ENCODE measurements around the gene ATG2B.

Gene ATG2B

DNA sequence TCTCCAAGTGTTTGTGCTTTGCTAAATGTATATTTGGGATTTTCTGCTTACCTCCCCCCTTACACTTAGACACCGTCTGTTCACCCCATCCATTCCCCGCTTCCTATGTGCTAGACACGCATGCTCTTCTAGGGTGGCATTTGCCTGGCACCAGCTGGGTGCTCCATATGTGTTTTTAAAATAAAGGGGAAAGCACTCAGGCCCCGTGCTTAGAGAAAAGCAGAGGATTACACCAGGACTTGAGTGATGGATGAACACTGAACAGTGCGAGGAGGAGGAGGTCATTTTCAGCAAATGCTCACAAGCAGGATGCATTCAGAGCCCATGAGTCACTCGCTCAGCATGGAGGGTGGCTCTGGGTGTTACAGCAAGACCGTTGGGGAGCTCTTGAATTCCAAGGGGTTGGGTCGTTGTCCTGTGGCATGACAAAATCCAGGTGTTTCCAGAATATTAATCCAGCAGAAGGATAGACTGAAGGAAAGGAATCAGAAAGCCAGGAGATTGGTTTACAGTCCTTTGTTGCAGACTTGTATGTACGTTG is 110.1 kb downstream of the ATG2B start:
- H4K5ac ChIP-seq (ENCODE audit: low read length): no peak overlapping the region
- no peaks in the 10 kb centered on the region for H3K79me1 ChIP-seq (ENCODE audit: low read length)
- H3K27me3 ChIP-seq (ENCODE audit: insufficient read depth, low read length, poor library complexity): no peaks in the 10 kb centered on the region
- no peak overlapping the region for H3K9ac ChIP-seq (ENCODE audit: low read length)
- no CpG with 5 or more reads among the region's 9 CpGs for WGBS (ENCODE audit: extremely low coverage, insufficient coverage, low lambda C conversion rate)
- H4K8ac ChIP-seq (ENCODE audit: low read depth, low read length): no peak overlapping the region
- no peak overlapping the region for H3K4me2 ChIP-seq (ENCODE audit: low read length)
- H3K79me2 ChIP-seq (ENCODE audit: control insufficient read depth, insufficient read depth, low read length): no peaks in the 10 kb centered on the region
- no peak overlapping the region for H3K4ac ChIP-seq (ENCODE audit: low read depth, low read length)
- no peak overlapping the region for H3K27ac ChIP-seq (ENCODE audit: low read depth, low read length)
- no peak overlapping the region for H3K18ac ChIP-seq (ENCODE audit: low read length)
- no peak overlapping the region for H2AK5ac ChIP-seq (ENCODE audit: low read length)
- no peak overlapping the region for H2BK120ac ChIP-seq (ENCODE audit: low read depth, low read length)
- DNase-seq: peak; percentile 90
- H3K56ac ChIP-seq (ENCODE audit: low read length): no peak overlapping the region
- H3K4me3 ChIP-seq (ENCODE audit: low read length): no peak overlapping the region
- no peak overlapping the region for H3K23ac ChIP-seq (ENCODE audit: low read length)
- H2BK5ac ChIP-seq (ENCODE audit: low read length): no peak overlapping the region
- no peaks in the 10 kb centered on the region for H3K36me3 ChIP-seq (ENCODE audit: control insufficient read depth, insufficient read depth, low read length)
- no peak overlapping the region for H2BK15ac ChIP-seq (replicated peaks; ENCODE audit: low read depth)
- peaks cover 2% of the 10 kb centered on the region for H3K4me1 ChIP-seq (ENCODE audit: control insufficient read depth, low read depth, low read length)

DNA sequence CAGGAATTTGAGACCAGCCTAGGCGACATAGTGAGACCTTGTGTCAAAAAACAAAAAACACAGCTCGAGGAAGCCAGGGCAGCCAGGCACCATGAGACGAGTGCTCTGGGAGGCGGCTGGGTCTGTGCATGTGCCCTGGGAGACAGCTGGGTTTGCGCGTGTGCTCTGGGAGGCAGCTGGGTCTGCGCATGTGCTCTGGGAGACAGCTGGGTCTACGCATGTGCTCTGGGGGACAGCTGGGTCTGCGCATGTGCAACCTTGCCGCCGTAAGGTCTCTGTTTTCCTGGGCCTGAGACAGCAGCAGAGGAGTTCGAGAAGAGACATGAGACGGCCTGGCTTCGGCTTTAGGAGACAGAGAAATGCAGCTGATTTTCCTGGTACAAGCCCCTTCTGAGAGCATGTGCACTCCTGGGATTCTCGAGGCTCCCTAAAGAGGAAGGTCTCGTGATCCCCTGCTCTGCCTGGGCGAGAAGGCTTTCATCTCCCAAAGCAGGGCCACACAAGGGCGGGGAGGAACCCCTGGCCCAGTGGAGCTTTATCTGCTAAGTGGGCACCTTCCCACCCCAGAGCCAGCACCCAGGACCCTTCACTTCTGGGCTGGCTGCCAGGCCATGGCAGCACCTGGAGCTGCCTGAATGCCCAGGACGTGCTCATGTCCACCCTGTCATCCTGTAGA is 110.7 kb downstream of the ATG2B start:
- Histone ChIP-seq H2BK15ac (replicated peaks; ENCODE audit: low read depth) (no peak overlapping the region), H3K27ac (ENCODE audit: low read depth, low read length) (no peak overlapping the region), H3K79me1 (ENCODE audit: low read length) (no peaks in the 10 kb centered on the region), H4K5ac (ENCODE audit: low read length) (no peak overlapping the region), H3K36me3 (ENCODE audit: control insufficient read depth, insufficient read depth, low read length) (no peaks in the 10 kb centered on the region), H4K8ac (ENCODE audit: low read depth, low read length) (no peak overlapping the region), H3K9ac (ENCODE audit: low read length) (no peak overlapping the region), H2BK120ac (ENCODE audit: low read depth, low read length) (no peak overlapping the region), H3K23ac (ENCODE audit: low read length) (no peak overlapping the region), H3K4ac (ENCODE audit: low read depth, low read length) (no peak overlapping the region), H2AK5ac (ENCODE audit: low read length) (no peak overlapping the region), H3K79me2 (ENCODE audit: control insufficient read depth, insufficient read depth, low read length) (no peaks in the 10 kb centered on the region), H3K56ac (ENCODE audit: low read length) (no peak overlapping the region), H3K4me2 (ENCODE audit: low read length) (no peak overlapping the region), H3K18ac (ENCODE audit: low read length) (no peak overlapping the region), H3K4me1 (ENCODE audit: control insufficient read depth, low read depth, low read length) (peaks cover 2% of the 10 kb centered on the region), H2BK5ac (ENCODE audit: low read length) (no peak overlapping the region), H3K27me3 (ENCODE audit: insufficient read depth, low read length, poor library complexity) (no peaks in the 10 kb centered on the region), H3K4me3 (ENCODE audit: low read length) (no peak overlapping the region)
- no CpG with 5 or more reads among the region's 19 CpGs for WGBS (ENCODE audit: extremely low coverage, insufficient coverage, low lambda C conversion rate)
- no peak for DNase-seq

DNA sequence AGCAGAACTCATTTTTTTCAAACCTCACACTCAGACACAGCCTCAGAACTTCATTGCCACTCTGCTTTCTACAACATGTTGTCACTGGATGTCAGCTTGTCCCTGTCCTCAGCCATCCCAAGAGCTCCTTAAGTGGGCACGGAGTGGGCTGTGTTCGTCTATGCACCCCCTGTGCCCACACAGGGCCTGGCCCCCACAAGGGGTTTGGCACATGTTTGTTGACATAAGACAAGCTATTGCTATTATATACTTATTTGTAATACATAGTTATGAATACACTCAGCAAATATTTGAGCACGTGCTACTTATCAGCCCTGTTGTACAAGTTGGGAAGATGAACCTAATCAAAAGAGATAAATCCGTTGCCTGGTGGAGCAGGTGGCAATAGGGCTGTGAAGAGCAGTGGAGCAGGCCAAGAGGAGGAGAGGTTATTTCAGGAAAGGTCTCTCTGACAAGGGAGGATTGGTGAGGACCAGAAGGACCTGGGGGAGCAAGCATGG is 111.4 kb downstream of the ATG2B start:
- H3K4me2 ChIP-seq (ENCODE audit: low read length): no peak overlapping the region
- H3K4ac ChIP-seq (ENCODE audit: low read depth, low read length): no peak overlapping the region
- H3K79me2 ChIP-seq (ENCODE audit: control insufficient read depth, insufficient read depth, low read length): no peaks in the 10 kb centered on the region
- no peaks in the 10 kb centered on the region for H3K27me3 ChIP-seq (ENCODE audit: insufficient read depth, low read length, poor library complexity)
- no peaks in the 10 kb centered on the region for H3K79me1 ChIP-seq (ENCODE audit: low read length)
- no peak overlapping the region for H4K8ac ChIP-seq (ENCODE audit: low read depth, low read length)
- no peak for DNase-seq
- H2AK5ac ChIP-seq (ENCODE audit: low read length): no peak overlapping the region
- no peak overlapping the region for H2BK15ac ChIP-seq (replicated peaks; ENCODE audit: low read depth)
- H2BK120ac ChIP-seq (ENCODE audit: low read depth, low read length): no peak overlapping the region
- no peak overlapping the region for H3K27ac ChIP-seq (ENCODE audit: low read depth, low read length)
- WGBS (ENCODE audit: extremely low coverage, insufficient coverage, low lambda C conversion rate): no CpG with 5 or more reads among the region's 4 CpGs
- no peak overlapping the region for H2BK5ac ChIP-seq (ENCODE audit: low read length)
- no peak overlapping the region for H3K23ac ChIP-seq (ENCODE audit: low read length)
- H3K36me3 ChIP-seq (ENCODE audit: control insufficient read depth, insufficient read depth, low read length): no peaks in the 10 kb centered on the region
- peaks cover 2% of the 10 kb centered on the region for H3K4me1 ChIP-seq (ENCODE audit: control insufficient read depth, low read depth, low read length)
- no peak overlapping the region for H3K56ac ChIP-seq (ENCODE audit: low read length)
- no peak overlapping the region for H3K18ac ChIP-seq (ENCODE audit: low read length)
- H3K4me3 ChIP-seq (ENCODE audit: low read length): no peak overlapping the region
- H4K5ac ChIP-seq (ENCODE audit: low read length): no peak overlapping the region
- H3K9ac ChIP-seq (ENCODE audit: low read length): no peak overlapping the region

DNA sequence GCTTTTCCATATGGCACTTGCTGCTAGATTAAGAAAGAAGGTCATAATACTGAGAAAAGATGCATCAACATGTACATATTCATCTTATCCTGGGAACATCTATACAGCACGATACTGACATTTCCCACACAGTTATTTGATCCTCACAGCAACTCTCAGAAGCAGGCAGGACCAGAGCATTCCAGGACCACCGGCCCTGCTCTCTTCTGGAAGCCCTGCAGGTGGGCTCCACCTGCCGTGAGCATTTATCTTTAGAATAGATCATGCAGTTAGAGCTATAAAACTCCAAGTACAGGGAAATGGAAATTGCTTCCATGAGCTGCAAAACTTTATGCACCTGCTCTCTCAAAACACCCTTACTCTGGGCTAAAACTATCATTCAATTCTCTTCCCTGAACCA is 112.7 kb downstream of the ATG2B start:
- Histone ChIP-seq H4K5ac (ENCODE audit: low read length) (no peak overlapping the region), H3K36me3 (ENCODE audit: control insufficient read depth, insufficient read depth, low read length) (no peaks in the 10 kb centered on the region), H2BK120ac (ENCODE audit: low read depth, low read length) (no peak overlapping the region), H2BK5ac (ENCODE audit: low read length) (no peak overlapping the region), H3K4me3 (ENCODE audit: low read length) (no peak overlapping the region), H3K23ac (ENCODE audit: low read length) (no peak overlapping the region), H3K4ac (ENCODE audit: low read depth, low read length) (no peak overlapping the region), H4K8ac (ENCODE audit: low read depth, low read length) (no peak overlapping the region), H3K4me1 (ENCODE audit: control insufficient read depth, low read depth, low read length) (peaks cover 2% of the 10 kb centered on the region), H3K4me2 (ENCODE audit: low read length) (no peak overlapping the region), H2AK5ac (ENCODE audit: low read length) (no peak overlapping the region), H3K56ac (ENCODE audit: low read length) (no peak overlapping the region), H3K18ac (ENCODE audit: low read length) (no peak overlapping the region), H3K9ac (ENCODE audit: low read length) (no peak overlapping the region), H3K27me3 (ENCODE audit: insufficient read depth, low read length, poor library complexity) (no peaks in the 10 kb centered on the region), H3K79me2 (ENCODE audit: control insufficient read depth, insufficient read depth, low read length) (no peaks in the 10 kb centered on the region), H3K27ac (ENCODE audit: low read depth, low read length) (no peak overlapping the region), H3K79me1 (ENCODE audit: low read length) (no peaks in the 10 kb centered on the region), H2BK15ac (replicated peaks; ENCODE audit: low read depth) (no peak overlapping the region)
- no CpG with 5 or more reads among the region's 3 CpGs for WGBS (ENCODE audit: extremely low coverage, insufficient coverage, low lambda C conversion rate)
- DNase-seq: no peak

DNA sequence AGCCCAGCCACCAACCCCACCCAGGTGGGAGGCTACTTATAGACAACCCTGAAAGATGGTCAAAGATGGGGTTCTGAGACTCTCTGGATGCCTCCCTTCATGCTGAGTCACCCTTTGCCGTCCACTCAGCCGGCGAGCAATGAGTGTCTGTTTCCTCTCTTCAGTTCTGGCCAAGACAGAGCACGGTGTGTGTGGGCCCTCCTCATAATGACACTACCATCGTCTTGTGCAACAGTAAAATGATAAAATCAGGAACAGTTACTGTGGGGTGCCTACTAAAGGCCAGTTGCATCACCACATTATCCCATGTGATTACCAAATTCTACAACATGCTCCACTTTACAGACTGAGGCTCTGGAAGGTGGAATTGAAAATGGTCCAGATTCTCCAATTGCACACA is 114.1 kb downstream of the ATG2B start:
- H2AK5ac ChIP-seq (ENCODE audit: low read length): no peak overlapping the region
- no peak overlapping the region for H3K18ac ChIP-seq (ENCODE audit: low read length)
- no peaks in the 10 kb centered on the region for H3K27me3 ChIP-seq (ENCODE audit: insufficient read depth, low read length, poor library complexity)
- H3K4ac ChIP-seq (ENCODE audit: low read depth, low read length): no peak overlapping the region
- H3K56ac ChIP-seq (ENCODE audit: low read length): no peak overlapping the region
- no peak overlapping the region for H4K8ac ChIP-seq (ENCODE audit: low read depth, low read length)
- H2BK120ac ChIP-seq (ENCODE audit: low read depth, low read length): no peak overlapping the region
- H2BK15ac ChIP-seq (replicated peaks; ENCODE audit: low read depth): no peak overlapping the region
- H3K79me1 ChIP-seq (ENCODE audit: low read length): no peaks in the 10 kb centered on the region
- H3K4me3 ChIP-seq (ENCODE audit: low read length): no peak overlapping the region
- H3K23ac ChIP-seq (ENCODE audit: low read length): no peak overlapping the region
- WGBS (ENCODE audit: extremely low coverage, insufficient coverage, low lambda C conversion rate): no CpG with 5 or more reads among the region's 5 CpGs
- no peak overlapping the region for H3K27ac ChIP-seq (ENCODE audit: low read depth, low read length)
- no peak for DNase-seq
- no peak overlapping the region for H3K9ac ChIP-seq (ENCODE audit: low read length)
- H3K36me3 ChIP-seq (ENCODE audit: control insufficient read depth, insufficient read depth, low read length): no peaks in the 10 kb centered on the region
- H3K4me2 ChIP-seq (ENCODE audit: low read length): no peak overlapping the region
- H2BK5ac ChIP-seq (ENCODE audit: low read length): no peak overlapping the region
- H4K5ac ChIP-seq (ENCODE audit: low read length): no peak overlapping the region
- H3K79me2 ChIP-seq (ENCODE audit: control insufficient read depth, insufficient read depth, low read length): no peaks in the 10 kb centered on the region
- peaks cover 2% of the 10 kb centered on the region for H3K4me1 ChIP-seq (ENCODE audit: control insufficient read depth, low read depth, low read length)

DNA sequence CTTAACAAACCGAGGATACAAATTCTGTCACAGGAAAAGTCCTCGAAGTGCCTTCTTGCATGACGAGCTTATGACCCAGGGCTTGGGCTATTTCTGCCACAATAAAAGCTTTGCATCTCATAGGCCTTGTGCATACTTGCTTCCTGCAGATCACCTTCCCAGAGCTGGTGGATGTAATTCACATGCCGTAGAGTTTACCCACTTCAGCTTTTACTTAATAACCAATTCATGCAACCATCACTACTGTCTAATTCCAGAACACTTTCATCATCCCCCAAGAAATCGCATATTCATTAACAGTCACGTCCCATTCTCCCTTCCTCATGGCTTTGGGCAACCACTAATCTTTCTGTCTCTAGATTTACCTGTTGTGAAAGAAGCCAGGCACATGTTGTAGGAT is 116.1 kb downstream of the ATG2B start:
- no peak overlapping the region for H4K8ac ChIP-seq (ENCODE audit: low read depth, low read length)
- no peaks in the 10 kb centered on the region for H3K27me3 ChIP-seq (ENCODE audit: insufficient read depth, low read length, poor library complexity)
- no peak overlapping the region for H3K9ac ChIP-seq (ENCODE audit: low read length)
- no peak overlapping the region for H3K56ac ChIP-seq (ENCODE audit: low read length)
- H4K5ac ChIP-seq (ENCODE audit: low read length): no peak overlapping the region
- no peak for DNase-seq
- no peaks in the 10 kb centered on the region for H3K4me1 ChIP-seq (ENCODE audit: control insufficient read depth, low read depth, low read length)
- H3K23ac ChIP-seq (ENCODE audit: low read length): no peak overlapping the region
- no peaks in the 10 kb centered on the region for H3K79me2 ChIP-seq (ENCODE audit: control insufficient read depth, insufficient read depth, low read length)
- H3K4ac ChIP-seq (ENCODE audit: low read depth, low read length): no peak overlapping the region
- no peak overlapping the region for H2BK5ac ChIP-seq (ENCODE audit: low read length)
- no peak overlapping the region for H3K4me3 ChIP-seq (ENCODE audit: low read length)
- H2BK120ac ChIP-seq (ENCODE audit: low read depth, low read length): no peak overlapping the region
- H3K4me2 ChIP-seq (ENCODE audit: low read length): no peak overlapping the region
- H3K27ac ChIP-seq (ENCODE audit: low read depth, low read length): no peak overlapping the region
- no peak overlapping the region for H2AK5ac ChIP-seq (ENCODE audit: low read length)
- no peak overlapping the region for H3K18ac ChIP-seq (ENCODE audit: low read length)
- no peak overlapping the region for H2BK15ac ChIP-seq (replicated peaks; ENCODE audit: low read depth)
- H3K79me1 ChIP-seq (ENCODE audit: low read length): no peaks in the 10 kb centered on the region
- no peaks in the 10 kb centered on the region for H3K36me3 ChIP-seq (ENCODE audit: control insufficient read depth, insufficient read depth, low read length)
- no CpG with 5 or more reads among the region's 6 CpGs for WGBS (ENCODE audit: extremely low coverage, insufficient coverage, low lambda C conversion rate)
